ENCODE measurements around the gene RASSF7.
"Not testable (repeated sequence)": the region's sequence is repeated elsewhere in the genome, so short reads cannot be mapped to it uniquely, and the experiment has no call there.

GRCh38 chr11:516918-517685, 43.7 kb upstream of the RASSF7 start:
- TF ChIP-seq CTCF, POLR2A, POLR2AphosphoS5 (IDR thresholded peaks at IDR 0.05): not testable (repeated sequence)
